ENCODE data around the gene YWHAB. TPM values are rescaled to one million over a fixed set of nuclear protein-coding genes. Genes with fewer than 3 reads are reported as not detected.

Gene YWHAB
- total RNA-seq, 1 experiment from 2014 or later, result 216 TPM

GRCh38 chr20:44918761-44919160 lies 33.3 kb downstream of the YWHAB start:
- no peaks in the 10 kb centered on the region for H3K9me3 Mint-ChIP-seq
- H3K36me3 Mint-ChIP-seq, result peaks cover 58% of the 10 kb centered on the region
- ChIA-PET CTCF (no interaction called here), POLR2A (no interaction called here)
- H3K27me3 Mint-ChIP-seq (ENCODE audit: low read depth), result no peaks in the 10 kb centered on the region
- no peaks in the 10 kb centered on the region for H3K4me1 Mint-ChIP-seq
- no peak overlapping the region for H3K4me3 Mint-ChIP-seq
- TF ChIP-seq ZNF416 (CRISPR knock-in tag; IDR thresholded peaks at IDR 0.05) (no peak), USF1 (CRISPR knock-in tag; IDR thresholded peaks at IDR 0.05) (no peak), TEAD4 (CRISPR knock-in tag; IDR thresholded peaks at IDR 0.05) (no peak), RORB (CRISPR knock-in tag; IDR thresholded peaks at IDR 0.05) (no peak), E2F5 (CRISPR knock-in tag; IDR thresholded peaks at IDR 0.05) (no peak), ATF1 (CRISPR knock-in tag; IDR thresholded peaks at IDR 0.05) (no peak), CREB1 (CRISPR knock-in tag; IDR thresholded peaks at IDR 0.05) (no peak), ZNF138 (CRISPR knock-in tag; conservative IDR thresholded peaks at IDR 0.05) (no peak), FOXP4 (CRISPR knock-in tag; IDR thresholded peaks at IDR 0.05) (no peak), NFATC4 (CRISPR knock-in tag; IDR thresholded peaks at IDR 0.05) (no peak), NFYB (CRISPR knock-in tag; conservative IDR thresholded peaks at IDR 0.05; ENCODE audit: low read depth) (no peak)
- DNase-seq (ENCODE audit: low spot score) (no peak), ATAC-seq (no peak)
- H3K27ac Mint-ChIP-seq, result no peak overlapping the region

- Mint-ChIP-seq H3K27me3 (ENCODE audit: low read depth) (no peaks in the 10 kb centered on the region), H3K27ac (no peak overlapping the region), H3K9me3 (no peaks in the 10 kb centered on the region), H3K36me3 (peaks cover 52% of the 10 kb centered on the region), H3K4me1 (no peaks in the 10 kb centered on the region), H3K4me3 (no peak overlapping the region)
- TF ChIP-seq IRF2 (CRISPR knock-in tag; IDR thresholded peaks at IDR 0.05; ENCODE audit: borderline replicate concordance, low read depth) (no peak), OVOL2 (CRISPR knock-in tag; IDR thresholded peaks at IDR 0.05; ENCODE audit: borderline replicate concordance) (no peak)
- TF ChIP-seq, protein P1, sequence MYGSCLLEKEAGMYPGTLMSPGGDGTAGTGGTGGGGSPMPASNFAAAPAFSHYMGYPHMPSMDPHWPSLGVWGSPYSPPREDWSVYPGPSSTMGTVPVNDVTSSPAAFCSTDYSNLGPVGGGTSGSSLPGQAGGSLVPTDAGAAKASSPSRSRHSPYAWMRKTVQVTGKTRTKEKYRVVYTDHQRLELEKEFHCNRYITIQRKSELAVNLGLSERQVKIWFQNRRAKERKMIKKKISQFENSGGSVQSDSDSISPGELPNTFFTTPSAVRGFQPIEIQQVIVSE (CRISPR knock-in tag; IDR thresholded peaks at IDR 0.05; ENCODE audit: borderline replicate concordance), result no peak
- ATAC-seq (no peak), DNase-seq (ENCODE audit: low spot score) (no peak)
- ChIA-PET POLR2A (no interaction called here), CTCF (no interaction called here)
These were observed 35.9 kb downstream of the YWHAB start for GRCh38 chr20:44921447-44921846.

GRCh38 chr20:44924541-44924940 lies 39.0 kb downstream of the YWHAB start:
- ChIA-PET CTCF (no interaction called here), POLR2A (no interaction called here)
- no peak overlapping the region for H3K4me3 Mint-ChIP-seq
- no peaks in the 10 kb centered on the region for H3K4me1 Mint-ChIP-seq
- H3K27me3 Mint-ChIP-seq (ENCODE audit: low read depth), result no peaks in the 10 kb centered on the region
- no peak for DNase-seq (ENCODE audit: low spot score)
- peaks cover 37% of the 10 kb centered on the region for H3K36me3 Mint-ChIP-seq
- ATAC-seq, result no peak
- H3K9me3 Mint-ChIP-seq, result no peaks in the 10 kb centered on the region
- H3K27ac Mint-ChIP-seq, result no peak overlapping the region
- TF ChIP-seq ARID4B (CRISPR knock-in tag; IDR thresholded peaks at IDR 0.05; ENCODE audit: borderline replicate concordance), result no peak
- TF ChIP-seq, protein P2, sequence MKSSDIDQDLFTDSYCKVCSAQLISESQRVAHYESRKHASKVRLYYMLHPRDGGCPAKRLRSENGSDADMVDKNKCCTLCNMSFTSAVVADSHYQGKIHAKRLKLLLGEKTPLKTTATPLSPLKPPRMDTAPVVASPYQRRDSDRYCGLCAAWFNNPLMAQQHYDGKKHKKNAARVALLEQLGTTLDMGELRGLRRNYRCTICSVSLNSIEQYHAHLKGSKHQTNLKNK (CRISPR knock-in tag; IDR thresholded peaks at IDR 0.05), result no peak
- no peak for TF ChIP-seq ZNF512 (CRISPR knock-in tag; IDR thresholded peaks at IDR 0.05; ENCODE audit: borderline replicate concordance)
- TF ChIP-seq, protein P1 (CRISPR knock-in tag; IDR thresholded peaks at IDR 0.05; ENCODE audit: borderline replicate concordance), result no peak
- no peak for TF ChIP-seq ATF1 (CRISPR knock-in tag; IDR thresholded peaks at IDR 0.05)
- TF ChIP-seq ATF3 (CRISPR knock-in tag; conservative IDR thresholded peaks at IDR 0.05), result no peak

Data from WTC11 (cell line).